WTC11 (cell line): Measurements from ENCODE around the gene SLC10A7. TPM values are rescaled to one million over a fixed set of nuclear protein-coding genes. Genes with fewer than 3 reads are reported as not detected.

Source experiments
- ATAC-seq: fragments of 200-7000 bp; cut with Tn5 transposase; 2 replicates; pipeline ENCODE4 v1.10.0; 2021; ENCODE audit warnings: mild to moderate bottlenecking, moderate library complexity
- CTCF ChIA-PET: fragments of 300-600 bp; sonication (Branson Sonifier 250); formaldehyde crosslinking; loops from one replicate; lab custom pipeline; 2021; ENCODE audit warnings: antibody characterized with exemption; lab: Charles Lee
- POLR2A ChIA-PET: fragments of 350-600 bp; sonication (Branson Sonifier 250); formaldehyde crosslinking; loops from one replicate; lab custom pipeline; 2021; ENCODE audit warnings: antibody characterized with exemption; lab: Charles Lee
- DNase-seq: peaks from one replicate; pipeline ENCODE4 v3.0.0; 2021; ENCODE audit warnings: low spot score
- H3K27ac Mint-ChIP-seq: 2 replicates; pipeline ENCODE4 v1.8.0; 2021; ENCODE audit warnings: mixed read lengths
- H3K27me3 Mint-ChIP-seq: 2 replicates; pipeline ENCODE4 v1.8.0; 2021; ENCODE audit warnings: low read depth, mild to moderate bottlenecking, moderate library complexity, mixed read lengths
- H3K36me3 Mint-ChIP-seq: 2 replicates; pipeline ENCODE4 v1.8.0; 2021; ENCODE audit warnings: mixed read lengths
- H3K4me1 Mint-ChIP-seq: 2 replicates; pipeline ENCODE4 v1.8.0; 2022; ENCODE audit warnings: mixed read lengths
- H3K4me3 Mint-ChIP-seq: 2 replicates; pipeline ENCODE4 v1.8.0; 2021; ENCODE audit warnings: mild to moderate bottlenecking, moderate library complexity, mixed read lengths
- H3K9me3 Mint-ChIP-seq: 2 replicates; pipeline ENCODE4 v1.8.0; 2021; ENCODE audit warnings: mixed read lengths
- ATF1 ChIP-seq: sonication (generic); formaldehyde crosslinking; IDR thresholded peaks from 2 replicates; pipeline ENCODE4 v1.8.1; 2023; ENCODE audit warnings: mild to moderate bottlenecking, moderate library complexity, missing genetic modification reagents
- CREB1 ChIP-seq: sonication (generic); formaldehyde crosslinking; IDR thresholded peaks from 2 replicates; pipeline ENCODE4 v1.8.0; 2023; ENCODE audit warnings: mild to moderate bottlenecking, missing genetic modification reagents
- FOXP1 ChIP-seq: sonication (generic); formaldehyde crosslinking; IDR thresholded peaks from 2 replicates; pipeline ENCODE4 v1.8.0; 2022; ENCODE audit warnings: missing genetic modification reagents, mild to moderate bottlenecking, moderate library complexity, borderline replicate concordance
- GABPB1 ChIP-seq: sonication (generic); formaldehyde crosslinking; IDR thresholded peaks from 2 replicates; pipeline ENCODE4 v1.8.1; 2023; ENCODE audit warnings: mild to moderate bottlenecking, missing genetic modification reagents
- GTF2I ChIP-seq: fragments of 250-450 bp; sonication (Bioruptor Pico); conservative IDR thresholded peaks from 2 replicates; pipeline ENCODE4 v1.4.0; 2021; ENCODE audit warnings: mild to moderate bottlenecking
- KAT7 ChIP-seq: sonication (generic); formaldehyde crosslinking; IDR thresholded peaks from 2 replicates; pipeline ENCODE4 v1.8.1; 2023; ENCODE audit warnings: missing genetic modification reagents, mild to moderate bottlenecking, borderline replicate concordance
- NFE2L1 ChIP-seq: sonication (generic); formaldehyde crosslinking; IDR thresholded peaks from 2 replicates; pipeline ENCODE4 v1.8.1; 2023; ENCODE audit warnings: missing genetic modification reagents
- RELA ChIP-seq: sonication (generic); formaldehyde crosslinking; IDR thresholded peaks from 2 replicates; pipeline ENCODE4 v1.8.1; 2022; ENCODE audit warnings: missing genetic modification reagents, mild to moderate bottlenecking, borderline replicate concordance
- SOX15 ChIP-seq: fragments of 250-450 bp; sonication (Bioruptor Pico); IDR thresholded peaks from 2 replicates; pipeline ENCODE4 v1.9.0; 2021; ENCODE audit warnings: mild to moderate bottlenecking
- TCF7 ChIP-seq: sonication (generic); formaldehyde crosslinking; IDR thresholded peaks from 2 replicates; pipeline ENCODE4 v1.8.0; 2022; ENCODE audit warnings: mild to moderate bottlenecking, low read depth, missing genetic modification reagents, moderate library complexity
- total RNA-seq: library from RNA; stranded (reverse); gene quantifications from 3 replicates; pipeline ENCODE4 v1.2.3, GENCODE V29; 2021
- TF ChIP-seq, protein P1 (sequence below): sonication (generic); formaldehyde crosslinking; IDR thresholded peaks from 2 replicates; pipeline ENCODE4 v1.8.0; 2022; ENCODE audit warnings: missing genetic modification reagents
- TF ChIP-seq, protein P2 (sequence below): sonication (generic); formaldehyde crosslinking; IDR thresholded peaks from 2 replicates; pipeline ENCODE4 v1.8.1; 2023; ENCODE audit warnings: mild to moderate bottlenecking, missing genetic modification reagents, moderate library complexity
- TF ChIP-seq, protein P3 (sequence below): sonication (generic); formaldehyde crosslinking; IDR thresholded peaks from 2 replicates; pipeline ENCODE4 v1.8.1; 2023; ENCODE audit warnings: mild to moderate bottlenecking, missing genetic modification reagents, moderate library complexity
- TF ChIP-seq, protein P4 (sequence below): sonication (generic); formaldehyde crosslinking; IDR thresholded peaks from 2 replicates; pipeline ENCODE4 v1.8.1; 2022; ENCODE audit warnings: mild to moderate bottlenecking, missing genetic modification reagents, moderate library complexity, borderline replicate concordance
- TF ChIP-seq, protein P5 (sequence below): fragments of 250-450 bp; sonication (Bioruptor Pico); IDR thresholded peaks from 2 replicates; pipeline ENCODE4 v1.9.0; 2021; ENCODE audit warnings: mild to moderate bottlenecking
- TF ChIP-seq, protein P6 (sequence below): fragments of 250-450 bp; sonication (Bioruptor Pico); IDR thresholded peaks from 2 replicates; pipeline ENCODE4 v1.9.0; 2021; ENCODE audit warnings: mild to moderate bottlenecking
- TF ChIP-seq, protein P7 (sequence below): sonication (generic); formaldehyde crosslinking; IDR thresholded peaks from 2 replicates; pipeline ENCODE4 v1.8.0; 2023; ENCODE audit warnings: missing genetic modification reagents
- TF ChIP-seq, protein P8 (sequence below): sonication (generic); formaldehyde crosslinking; IDR thresholded peaks from 2 replicates; pipeline ENCODE4 v1.8.0; 2022; ENCODE audit warnings: mild to moderate bottlenecking, missing genetic modification reagents
- TF ChIP-seq, protein P9 (sequence below): sonication (generic); formaldehyde crosslinking; IDR thresholded peaks from 2 replicates; pipeline ENCODE4 v1.8.1; 2023; ENCODE audit warnings: mild to moderate bottlenecking, moderate library complexity, missing genetic modification reagents

The SLC10A7 gene
- total RNA-seq, 1 experiment from 2014 or later, result 5.0 TPM

DNA sequence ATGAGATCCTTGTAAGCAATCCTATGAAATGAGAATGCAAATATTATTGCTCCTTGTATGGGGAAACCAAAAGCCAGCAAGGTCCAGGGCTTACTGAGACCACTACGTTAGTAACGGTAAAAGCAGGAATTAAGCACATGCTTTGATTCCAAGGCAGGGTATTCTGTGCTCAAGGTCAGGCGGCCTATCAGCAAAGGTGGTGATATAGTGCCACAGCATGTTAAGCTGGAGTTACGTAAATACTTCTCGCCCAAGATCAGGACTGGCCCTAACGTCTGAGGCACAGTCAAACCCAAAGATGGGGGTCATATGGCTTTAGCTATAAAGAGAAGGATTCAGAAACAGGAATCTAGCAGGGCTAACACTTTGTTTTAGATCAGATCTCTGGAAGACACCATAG lies 27.6 kb downstream of the SLC10A7 start:
- no peaks in the 10 kb centered on the region for H3K36me3 Mint-ChIP-seq
- no peak overlapping the region for H3K4me3 Mint-ChIP-seq
- ChIA-PET POLR2A (no interaction called here), CTCF (no interaction called here)
- H3K4me1 Mint-ChIP-seq, result no peaks in the 10 kb centered on the region
- no peaks in the 10 kb centered on the region for H3K9me3 Mint-ChIP-seq
- no peaks in the 10 kb centered on the region for H3K27me3 Mint-ChIP-seq
- no peak for TF ChIP-seq RELA
- TF ChIP-seq, protein P1, sequence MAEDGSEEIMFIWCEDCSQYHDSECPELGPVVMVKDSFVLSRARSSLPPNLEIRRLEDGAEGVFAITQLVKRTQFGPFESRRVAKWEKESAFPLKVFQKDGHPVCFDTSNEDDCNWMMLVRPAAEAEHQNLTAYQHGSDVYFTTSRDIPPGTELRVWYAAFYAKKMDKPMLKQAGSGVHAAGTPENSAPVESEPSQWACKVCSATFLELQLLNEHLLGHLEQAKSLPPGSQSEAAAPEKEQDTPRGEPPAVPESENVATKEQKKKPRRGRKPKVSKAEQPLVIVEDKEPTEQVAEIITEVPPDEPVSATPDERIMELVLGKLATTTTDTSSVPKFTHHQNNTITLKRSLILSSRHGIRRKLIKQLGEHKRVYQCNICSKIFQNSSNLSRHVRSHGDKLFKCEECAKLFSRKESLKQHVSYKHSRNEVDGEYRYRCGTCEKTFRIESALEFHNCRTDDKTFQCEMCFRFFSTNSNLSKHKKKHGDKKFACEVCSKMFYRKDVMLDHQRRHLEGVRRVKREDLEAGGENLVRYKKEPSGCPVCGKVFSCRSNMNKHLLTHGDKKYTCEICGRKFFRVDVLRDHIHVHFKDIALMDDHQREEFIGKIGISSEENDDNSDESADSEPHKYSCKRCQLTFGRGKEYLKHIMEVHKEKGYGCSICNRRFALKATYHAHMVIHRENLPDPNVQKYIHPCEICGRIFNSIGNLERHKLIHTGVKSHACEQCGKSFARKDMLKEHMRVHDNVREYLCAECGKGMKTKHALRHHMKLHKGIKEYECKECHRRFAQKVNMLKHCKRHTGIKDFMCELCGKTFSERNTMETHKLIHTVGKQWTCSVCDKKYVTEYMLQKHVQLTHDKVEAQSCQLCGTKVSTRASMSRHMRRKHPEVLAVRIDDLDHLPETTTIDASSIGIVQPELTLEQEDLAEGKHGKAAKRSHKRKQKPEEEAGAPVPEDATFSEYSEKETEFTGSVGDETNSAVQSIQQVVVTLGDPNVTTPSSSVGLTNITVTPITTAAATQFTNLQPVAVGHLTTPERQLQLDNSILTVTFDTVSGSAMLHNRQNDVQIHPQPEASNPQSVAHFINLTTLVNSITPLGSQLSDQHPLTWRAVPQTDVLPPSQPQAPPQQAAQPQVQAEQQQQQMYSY (CRISPR knock-in tag), result no peak
- TF ChIP-seq KAT7 (CRISPR knock-in tag), result no peak
- TF ChIP-seq CREB1 (CRISPR knock-in tag), result no peak
- no peak for TF ChIP-seq GABPB1
- no peak for TF ChIP-seq SOX15 (CRISPR knock-in tag)
- no peak for TF ChIP-seq FOXP1 (CRISPR knock-in tag)
- TF ChIP-seq, protein P2, sequence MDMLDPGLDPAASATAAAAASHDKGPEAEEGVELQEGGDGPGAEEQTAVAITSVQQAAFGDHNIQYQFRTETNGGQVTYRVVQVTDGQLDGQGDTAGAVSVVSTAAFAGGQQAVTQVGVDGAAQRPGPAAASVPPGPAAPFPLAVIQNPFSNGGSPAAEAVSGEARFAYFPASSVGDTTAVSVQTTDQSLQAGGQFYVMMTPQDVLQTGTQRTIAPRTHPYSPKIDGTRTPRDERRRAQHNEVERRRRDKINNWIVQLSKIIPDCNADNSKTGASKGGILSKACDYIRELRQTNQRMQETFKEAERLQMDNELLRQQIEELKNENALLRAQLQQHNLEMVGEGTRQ, result no peak
- TF ChIP-seq, protein P3, sequence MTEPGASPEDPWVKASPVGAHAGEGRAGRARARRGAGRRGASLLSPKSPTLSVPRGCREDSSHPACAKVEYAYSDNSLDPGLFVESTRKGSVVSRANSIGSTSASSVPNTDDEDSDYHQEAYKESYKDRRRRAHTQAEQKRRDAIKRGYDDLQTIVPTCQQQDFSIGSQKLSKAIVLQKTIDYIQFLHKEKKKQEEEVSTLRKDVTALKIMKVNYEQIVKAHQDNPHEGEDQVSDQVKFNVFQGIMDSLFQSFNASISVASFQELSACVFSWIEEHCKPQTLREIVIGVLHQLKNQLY (CRISPR knock-in tag), result no peak
- no peak for TF ChIP-seq TCF7 (CRISPR knock-in tag)
- TF ChIP-seq, protein P4, sequence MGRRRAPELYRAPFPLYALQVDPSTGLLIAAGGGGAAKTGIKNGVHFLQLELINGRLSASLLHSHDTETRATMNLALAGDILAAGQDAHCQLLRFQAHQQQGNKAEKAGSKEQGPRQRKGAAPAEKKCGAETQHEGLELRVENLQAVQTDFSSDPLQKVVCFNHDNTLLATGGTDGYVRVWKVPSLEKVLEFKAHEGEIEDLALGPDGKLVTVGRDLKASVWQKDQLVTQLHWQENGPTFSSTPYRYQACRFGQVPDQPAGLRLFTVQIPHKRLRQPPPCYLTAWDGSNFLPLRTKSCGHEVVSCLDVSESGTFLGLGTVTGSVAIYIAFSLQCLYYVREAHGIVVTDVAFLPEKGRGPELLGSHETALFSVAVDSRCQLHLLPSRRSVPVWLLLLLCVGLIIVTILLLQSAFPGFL (CRISPR knock-in tag), result no peak
- TF ChIP-seq, protein P5, sequence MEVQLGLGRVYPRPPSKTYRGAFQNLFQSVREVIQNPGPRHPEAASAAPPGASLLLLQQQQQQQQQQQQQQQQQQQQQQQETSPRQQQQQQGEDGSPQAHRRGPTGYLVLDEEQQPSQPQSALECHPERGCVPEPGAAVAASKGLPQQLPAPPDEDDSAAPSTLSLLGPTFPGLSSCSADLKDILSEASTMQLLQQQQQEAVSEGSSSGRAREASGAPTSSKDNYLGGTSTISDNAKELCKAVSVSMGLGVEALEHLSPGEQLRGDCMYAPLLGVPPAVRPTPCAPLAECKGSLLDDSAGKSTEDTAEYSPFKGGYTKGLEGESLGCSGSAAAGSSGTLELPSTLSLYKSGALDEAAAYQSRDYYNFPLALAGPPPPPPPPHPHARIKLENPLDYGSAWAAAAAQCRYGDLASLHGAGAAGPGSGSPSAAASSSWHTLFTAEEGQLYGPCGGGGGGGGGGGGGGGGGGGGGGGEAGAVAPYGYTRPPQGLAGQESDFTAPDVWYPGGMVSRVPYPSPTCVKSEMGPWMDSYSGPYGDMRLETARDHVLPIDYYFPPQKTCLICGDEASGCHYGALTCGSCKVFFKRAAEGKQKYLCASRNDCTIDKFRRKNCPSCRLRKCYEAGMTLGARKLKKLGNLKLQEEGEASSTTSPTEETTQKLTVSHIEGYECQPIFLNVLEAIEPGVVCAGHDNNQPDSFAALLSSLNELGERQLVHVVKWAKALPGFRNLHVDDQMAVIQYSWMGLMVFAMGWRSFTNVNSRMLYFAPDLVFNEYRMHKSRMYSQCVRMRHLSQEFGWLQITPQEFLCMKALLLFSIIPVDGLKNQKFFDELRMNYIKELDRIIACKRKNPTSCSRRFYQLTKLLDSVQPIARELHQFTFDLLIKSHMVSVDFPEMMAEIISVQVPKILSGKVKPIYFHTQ, result no peak
- TF ChIP-seq, protein P6, sequence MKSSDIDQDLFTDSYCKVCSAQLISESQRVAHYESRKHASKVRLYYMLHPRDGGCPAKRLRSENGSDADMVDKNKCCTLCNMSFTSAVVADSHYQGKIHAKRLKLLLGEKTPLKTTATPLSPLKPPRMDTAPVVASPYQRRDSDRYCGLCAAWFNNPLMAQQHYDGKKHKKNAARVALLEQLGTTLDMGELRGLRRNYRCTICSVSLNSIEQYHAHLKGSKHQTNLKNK (CRISPR knock-in tag), result no peak
- TF ChIP-seq, protein P7, sequence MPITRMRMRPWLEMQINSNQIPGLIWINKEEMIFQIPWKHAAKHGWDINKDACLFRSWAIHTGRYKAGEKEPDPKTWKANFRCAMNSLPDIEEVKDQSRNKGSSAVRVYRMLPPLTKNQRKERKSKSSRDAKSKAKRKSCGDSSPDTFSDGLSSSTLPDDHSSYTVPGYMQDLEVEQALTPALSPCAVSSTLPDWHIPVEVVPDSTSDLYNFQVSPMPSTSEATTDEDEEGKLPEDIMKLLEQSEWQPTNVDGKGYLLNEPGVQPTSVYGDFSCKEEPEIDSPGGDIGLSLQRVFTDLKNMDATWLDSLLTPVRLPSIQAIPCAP (CRISPR knock-in tag), result no peak
- TF ChIP-seq GTF2I (CRISPR knock-in tag), result no peak
- TF ChIP-seq NFE2L1 (CRISPR knock-in tag), result no peak
- no peak for TF ChIP-seq ATF1 (CRISPR knock-in tag)
- TF ChIP-seq, protein P8, sequence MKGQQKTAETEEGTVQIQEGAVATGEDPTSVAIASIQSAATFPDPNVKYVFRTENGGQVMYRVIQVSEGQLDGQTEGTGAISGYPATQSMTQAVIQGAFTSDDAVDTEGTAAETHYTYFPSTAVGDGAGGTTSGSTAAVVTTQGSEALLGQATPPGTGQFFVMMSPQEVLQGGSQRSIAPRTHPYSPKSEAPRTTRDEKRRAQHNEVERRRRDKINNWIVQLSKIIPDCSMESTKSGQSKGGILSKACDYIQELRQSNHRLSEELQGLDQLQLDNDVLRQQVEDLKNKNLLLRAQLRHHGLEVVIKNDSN (CRISPR knock-in tag), result no peak
- TF ChIP-seq, protein P9, sequence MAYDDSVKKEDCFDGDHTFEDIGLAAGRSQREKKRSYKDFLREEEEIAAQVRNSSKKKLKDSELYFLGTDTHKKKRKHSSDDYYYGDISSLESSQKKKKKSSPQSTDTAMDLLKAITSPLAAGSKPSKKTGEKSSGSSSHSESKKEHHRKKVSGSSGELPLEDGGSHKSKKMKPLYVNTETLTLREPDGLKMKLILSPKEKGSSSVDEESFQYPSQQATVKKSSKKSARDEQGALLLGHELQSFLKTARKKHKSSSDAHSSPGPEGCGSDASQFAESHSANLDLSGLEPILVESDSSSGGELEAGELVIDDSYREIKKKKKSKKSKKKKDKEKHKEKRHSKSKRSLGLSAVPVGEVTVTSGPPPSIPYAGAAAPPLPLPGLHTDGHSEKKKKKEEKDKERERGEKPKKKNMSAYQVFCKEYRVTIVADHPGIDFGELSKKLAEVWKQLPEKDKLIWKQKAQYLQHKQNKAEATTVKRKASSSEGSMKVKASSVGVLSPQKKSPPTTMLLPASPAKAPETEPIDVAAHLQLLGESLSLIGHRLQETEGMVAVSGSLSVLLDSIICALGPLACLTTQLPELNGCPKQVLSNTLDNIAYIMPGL (CRISPR knock-in tag), result no peak
- H3K27ac Mint-ChIP-seq, result peak overlapping the region; percentile 2; the same call in 1 of the 2 replicates
- DNase-seq (no peak), ATAC-seq (no peak)
